GM23338 (cell line): Measurements from ENCODE around the gene LRRC37A2.
"Not testable (repeated sequence)": the region's sequence is repeated elsewhere in the genome, so short reads cannot be mapped to it uniquely, and the experiment has no call there.

Source experiments
- EZH2 ChIP-seq: fragments of 200-600 bp; sonication (generic); IDR thresholded peaks from one replicate; pipeline ENCODE4 v1.8.0; 2017; ENCODE audit warnings: antibody characterized with exemption, mild to moderate bottlenecking, low read depth; ENCODE audit not compliant: unreplicated experiment
- STAT1 ChIP-seq: IDR thresholded peaks from one replicate; pipeline ENCODE4 v1.6.1; 2016; ENCODE audit warnings: antibody characterized with exemption; ENCODE audit not compliant: unreplicated experiment
- TF ChIP-seq, protein P1 (sequence below), 2 experiments: fragments of 200-600 bp in 1 of 2; sonication (generic) in 1 of 2; conservative IDR thresholded peaks; 2 replicates each; pipeline versions ENCODE4 v1.5.1 to v1.6.1; 2016 to 2017; ENCODE audit warnings: antibody characterized with exemption in 2 of 2, low read depth in 2 of 2, mild to moderate bottlenecking in 2 of 2, moderate library complexity in 1 of 2

DNA sequence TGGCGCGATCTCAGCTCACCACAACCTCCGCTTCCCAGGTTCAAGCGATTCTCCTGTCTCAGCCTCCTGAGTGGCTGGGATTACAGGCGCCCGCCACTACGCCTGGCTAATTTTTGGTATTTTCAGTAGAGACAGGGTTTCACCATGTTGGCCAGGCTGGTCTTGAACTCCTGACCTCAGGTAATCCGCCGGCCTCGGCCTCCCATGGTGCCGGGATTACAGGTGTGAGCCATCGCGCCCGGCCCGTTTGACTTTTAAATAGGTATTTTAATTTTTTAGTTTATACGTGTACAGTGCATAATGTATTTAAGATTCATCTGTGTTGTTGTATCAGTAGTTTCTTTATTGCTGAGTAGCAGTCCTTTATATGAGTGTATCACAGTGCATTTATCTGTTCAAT is 20.2 kb upstream of the LRRC37A2 start:
- TF ChIP-seq STAT1, EZH2: not testable (repeated sequence)
- TF ChIP-seq, protein P1, sequence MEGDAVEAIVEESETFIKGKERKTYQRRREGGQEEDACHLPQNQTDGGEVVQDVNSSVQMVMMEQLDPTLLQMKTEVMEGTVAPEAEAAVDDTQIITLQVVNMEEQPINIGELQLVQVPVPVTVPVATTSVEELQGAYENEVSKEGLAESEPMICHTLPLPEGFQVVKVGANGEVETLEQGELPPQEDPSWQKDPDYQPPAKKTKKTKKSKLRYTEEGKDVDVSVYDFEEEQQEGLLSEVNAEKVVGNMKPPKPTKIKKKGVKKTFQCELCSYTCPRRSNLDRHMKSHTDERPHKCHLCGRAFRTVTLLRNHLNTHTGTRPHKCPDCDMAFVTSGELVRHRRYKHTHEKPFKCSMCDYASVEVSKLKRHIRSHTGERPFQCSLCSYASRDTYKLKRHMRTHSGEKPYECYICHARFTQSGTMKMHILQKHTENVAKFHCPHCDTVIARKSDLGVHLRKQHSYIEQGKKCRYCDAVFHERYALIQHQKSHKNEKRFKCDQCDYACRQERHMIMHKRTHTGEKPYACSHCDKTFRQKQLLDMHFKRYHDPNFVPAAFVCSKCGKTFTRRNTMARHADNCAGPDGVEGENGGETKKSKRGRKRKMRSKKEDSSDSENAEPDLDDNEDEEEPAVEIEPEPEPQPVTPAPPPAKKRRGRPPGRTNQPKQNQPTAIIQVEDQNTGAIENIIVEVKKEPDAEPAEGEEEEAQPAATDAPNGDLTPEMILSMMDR (conservative IDR thresholded peaks at IDR 0.05; ENCODE audit: low read depth in 2 of 2), result not testable (repeated sequence)
